ENCODE data around the gene ZNF521. TPM values are rescaled to one million over a fixed set of nuclear protein-coding genes. Genes with fewer than 3 reads are reported as not detected.

The ZNF521 gene
- total RNA-seq, 2 experiments from 2014 or later, result 0.85 to 2.8 TPM

DNA sequence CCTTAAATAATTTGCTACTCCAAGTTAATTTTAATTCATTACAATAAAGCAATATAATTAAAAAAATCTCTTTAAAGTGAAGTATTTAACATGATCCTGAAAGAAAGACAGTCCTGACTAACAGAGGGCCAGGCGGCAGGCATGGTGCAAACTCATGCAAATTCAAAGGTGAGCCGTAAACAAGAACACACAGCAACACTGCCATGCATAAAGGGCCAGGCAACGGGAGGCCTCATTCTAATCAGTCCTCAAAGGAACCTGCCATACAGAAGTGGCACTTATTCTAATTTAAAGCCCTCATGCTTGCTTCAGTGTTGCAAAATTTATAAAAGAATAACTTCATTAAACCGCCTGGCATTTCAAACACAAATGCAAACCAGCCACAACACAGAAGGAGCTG is 277.0 kb downstream of the ZNF521 start:
- POLR2A ChIA-PET, result no interaction called here
- no peaks in the 10 kb centered on the region for H3K36me3 ChIP-seq (ENCODE audit: insufficient read depth, low read length)
- no TSS peak for BruUV-seq (replicated peaks)
- H2AFZ ChIP-seq (ENCODE audit: low read length), result no peak overlapping the region
- no peak for DNase-seq (ENCODE audit: low spot score)
- H3K4me2 ChIP-seq (ENCODE audit: low read length), result no peak overlapping the region
- H3K9me2 ChIP-seq (ENCODE audit: insufficient read depth, low read length), result no peaks in the 10 kb centered on the region
- H4K20me1 ChIP-seq (ENCODE audit: insufficient read depth, low read length), result no peaks in the 10 kb centered on the region
- intact Hi-C loops (cut with micrococcal nuclease; ENCODE audit: unreplicated experiment), result no loop called here
- H3K79me2 ChIP-seq (ENCODE audit: insufficient read depth, low read depth, low read length), result no peaks in the 10 kb centered on the region
- no peak overlapping the region for H3K4me3 ChIP-seq (ENCODE audit: low read depth, low read length, poor library complexity, severe bottlenecking)
- H3K4me1 ChIP-seq (ENCODE audit: insufficient read depth, low read length, poor library complexity, severe bottlenecking), result no peaks in the 10 kb centered on the region
- TF ChIP-seq, protein P1, sequence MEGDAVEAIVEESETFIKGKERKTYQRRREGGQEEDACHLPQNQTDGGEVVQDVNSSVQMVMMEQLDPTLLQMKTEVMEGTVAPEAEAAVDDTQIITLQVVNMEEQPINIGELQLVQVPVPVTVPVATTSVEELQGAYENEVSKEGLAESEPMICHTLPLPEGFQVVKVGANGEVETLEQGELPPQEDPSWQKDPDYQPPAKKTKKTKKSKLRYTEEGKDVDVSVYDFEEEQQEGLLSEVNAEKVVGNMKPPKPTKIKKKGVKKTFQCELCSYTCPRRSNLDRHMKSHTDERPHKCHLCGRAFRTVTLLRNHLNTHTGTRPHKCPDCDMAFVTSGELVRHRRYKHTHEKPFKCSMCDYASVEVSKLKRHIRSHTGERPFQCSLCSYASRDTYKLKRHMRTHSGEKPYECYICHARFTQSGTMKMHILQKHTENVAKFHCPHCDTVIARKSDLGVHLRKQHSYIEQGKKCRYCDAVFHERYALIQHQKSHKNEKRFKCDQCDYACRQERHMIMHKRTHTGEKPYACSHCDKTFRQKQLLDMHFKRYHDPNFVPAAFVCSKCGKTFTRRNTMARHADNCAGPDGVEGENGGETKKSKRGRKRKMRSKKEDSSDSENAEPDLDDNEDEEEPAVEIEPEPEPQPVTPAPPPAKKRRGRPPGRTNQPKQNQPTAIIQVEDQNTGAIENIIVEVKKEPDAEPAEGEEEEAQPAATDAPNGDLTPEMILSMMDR (conservative IDR thresholded peaks at IDR 0.05; ENCODE audit: low read length), result no peak
- TF ChIP-seq EZH2phosphoT487 (IDR thresholded peaks at IDR 0.05; ENCODE audit: borderline replicate concordance, low read depth, low read length), result no peak
- no peak overlapping the region for H3K27ac ChIP-seq (ENCODE audit: low read depth, low read length, poor library complexity, severe bottlenecking)
- CTCF ChIA-PET (ENCODE audit: unreplicated experiment), result no interaction called here
- H3K9me3 ChIP-seq (ENCODE audit: low read length), result no peaks in the 10 kb centered on the region

DNA sequence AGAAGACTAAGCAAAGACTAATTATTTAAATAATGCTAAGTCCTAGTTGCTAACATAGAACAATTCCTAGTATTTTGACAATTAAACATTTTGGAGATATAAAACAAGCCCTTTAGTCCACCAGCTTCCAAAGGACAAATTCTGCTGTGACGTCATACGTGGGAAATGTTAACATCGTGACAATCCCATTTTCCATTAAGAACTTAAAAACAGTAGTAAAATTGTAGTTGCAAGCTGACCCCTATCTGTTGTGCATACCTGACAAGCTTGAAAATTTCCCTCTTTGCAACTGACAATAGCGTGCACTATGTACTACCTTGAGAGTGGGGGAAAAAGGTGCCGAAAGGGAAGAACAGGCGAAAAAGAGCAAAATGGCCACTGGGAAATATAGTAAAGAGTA is 279.8 kb downstream of the ZNF521 start:
- DNase-seq (ENCODE audit: low spot score), result no peak
- Histone ChIP-seq H2AFZ (ENCODE audit: low read length) (no peak overlapping the region), H3K79me2 (ENCODE audit: insufficient read depth, low read depth, low read length) (no peaks in the 10 kb centered on the region), H3K27ac (ENCODE audit: low read depth, low read length, poor library complexity, severe bottlenecking) (no peak overlapping the region), H3K36me3 (ENCODE audit: insufficient read depth, low read length) (no peaks in the 10 kb centered on the region), H3K4me3 (ENCODE audit: low read depth, low read length, poor library complexity, severe bottlenecking) (no peak overlapping the region), H4K20me1 (ENCODE audit: insufficient read depth, low read length) (no peaks in the 10 kb centered on the region), H3K9me3 (ENCODE audit: low read length) (no peaks in the 10 kb centered on the region), H3K9me2 (ENCODE audit: insufficient read depth, low read length) (no peaks in the 10 kb centered on the region), H3K4me2 (ENCODE audit: low read length) (no peak overlapping the region), H3K4me1 (ENCODE audit: insufficient read depth, low read length, poor library complexity, severe bottlenecking) (no peaks in the 10 kb centered on the region)
- CTCF ChIA-PET (ENCODE audit: unreplicated experiment), result no interaction called here
- POLR2A ChIA-PET, result no interaction called here
- no TSS peak for BruUV-seq (replicated peaks)
- TF ChIP-seq EZH2phosphoT487 (IDR thresholded peaks at IDR 0.05; ENCODE audit: borderline replicate concordance, low read depth, low read length), result no peak
- TF ChIP-seq, protein P1 (conservative IDR thresholded peaks at IDR 0.05; ENCODE audit: low read length), result no peak
- intact Hi-C loops (cut with micrococcal nuclease; ENCODE audit: unreplicated experiment), result no loop called here

DNA sequence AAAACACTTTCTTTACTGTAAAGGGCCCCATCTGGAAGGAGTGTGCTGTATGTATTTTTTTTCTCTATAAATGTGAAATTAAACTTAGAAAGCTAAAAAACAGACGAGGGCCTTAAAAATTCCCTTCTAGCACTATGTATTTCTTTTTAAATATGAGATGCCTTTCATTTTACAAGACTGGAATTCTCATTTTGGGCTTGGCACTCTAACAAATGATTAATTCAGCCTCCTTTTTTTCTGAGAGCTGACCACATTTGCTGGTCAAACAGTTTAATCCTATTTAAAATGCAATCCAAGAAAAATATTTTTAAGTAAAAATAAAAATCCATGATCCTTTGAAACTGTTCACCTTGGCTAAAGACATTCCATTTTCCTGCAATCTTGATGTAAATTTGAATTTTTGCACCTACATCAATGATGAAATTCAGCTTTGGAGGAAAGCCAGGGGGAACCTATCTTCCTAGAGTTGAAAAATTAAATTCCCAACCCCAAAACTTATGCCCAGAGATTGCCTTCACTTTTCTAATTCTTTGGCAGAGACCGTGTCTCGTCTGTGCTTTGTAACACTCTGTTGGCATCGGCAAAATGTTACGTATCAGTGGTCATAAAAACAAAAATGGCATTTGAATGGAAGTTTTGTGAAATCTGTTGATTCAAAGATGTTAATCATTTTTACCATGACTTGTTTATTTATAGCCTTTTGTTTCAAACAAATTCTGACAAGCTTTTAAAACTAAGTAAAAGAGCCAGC is 284.5 kb downstream of the ZNF521 start:
- Histone ChIP-seq H3K4me1 (ENCODE audit: insufficient read depth, low read length, poor library complexity, severe bottlenecking) (no peaks in the 10 kb centered on the region), H3K79me2 (ENCODE audit: insufficient read depth, low read depth, low read length) (no peaks in the 10 kb centered on the region), H4K20me1 (ENCODE audit: insufficient read depth, low read length) (no peaks in the 10 kb centered on the region), H3K4me3 (ENCODE audit: low read depth, low read length, poor library complexity, severe bottlenecking) (no peak overlapping the region), H3K4me2 (ENCODE audit: low read length) (no peak overlapping the region), H2AFZ (ENCODE audit: low read length) (no peak overlapping the region), H3K36me3 (ENCODE audit: insufficient read depth, low read length) (no peaks in the 10 kb centered on the region), H3K27ac (ENCODE audit: low read depth, low read length, poor library complexity, severe bottlenecking) (no peak overlapping the region), H3K9me3 (ENCODE audit: low read length) (no peaks in the 10 kb centered on the region), H3K9me2 (ENCODE audit: insufficient read depth, low read length) (no peaks in the 10 kb centered on the region)
- ChIA-PET POLR2A (interaction anchor here (0.6 to 0.7 kb wide), 2 partner anchors 16 to 21 kb away, joined by 3 read pairs; no protein-coding TSS in a partner anchor), CTCF (ENCODE audit: unreplicated experiment) (no interaction called here)
- intact Hi-C loops (cut with micrococcal nuclease; ENCODE audit: unreplicated experiment), result loop anchor here (1.0 to 5.0 kb wide), 2 partner anchors 24 to 50 kb away; no protein-coding TSS in a partner anchor
- no TSS peak for BruUV-seq (replicated peaks)
- TF ChIP-seq, protein P1 (conservative IDR thresholded peaks at IDR 0.05; ENCODE audit: low read length), result no peak
- no peak for TF ChIP-seq EZH2phosphoT487 (IDR thresholded peaks at IDR 0.05; ENCODE audit: borderline replicate concordance, low read depth, low read length)
- DNase-seq (ENCODE audit: low spot score), result no peak

Data from OCI-LY7 (cell line).